ENCODE measurements around the gene GFRA1. TPM values are rescaled to one million over a fixed set of nuclear protein-coding genes. Genes with fewer than 3 reads are reported as not detected.

The GFRA1 gene
- total and polyA plus RNA-seq, 2 of the 8 experiments (the other 6 are each of a cell fraction or from before 2014, with no cell fraction given): 1.1 to 2.0 TPM

- Histone ChIP-seq H3K23me2 (ENCODE audit: low read depth, low read length) (no peaks in the 10 kb centered on the region), H4K5ac (ENCODE audit: insufficient read length, low read depth, low read length) (no peak overlapping the region), H2BK15ac (ENCODE audit: low read length) (no peak overlapping the region), H2BK5ac (ENCODE audit: low read depth, low read length) (no peak overlapping the region), H4K8ac (ENCODE audit: extremely low read depth, insufficient read depth, low read length) (no peak overlapping the region; the same call in 1 of the 2 replicates), H3K27ac (ENCODE audit: low read depth, low read length) (no peak overlapping the region), H3K4me1 (replicated peaks in 1 of 4; ENCODE audit: control insufficient read depth in 3 of 4, insufficient read depth in 4 of 4, low read length in 3 of 4) (no peaks in the 10 kb centered on the region), H3K36me3 (ENCODE audit: control insufficient read depth in 2 of 4, insufficient read depth in 4 of 4, low read length in 3 of 4) (no peaks in the 10 kb centered on the region), H3K79me2 (ENCODE audit: control insufficient read depth in 1 of 2, insufficient read depth in 2 of 2, low read length in 2 of 2) (no peaks in the 10 kb centered on the region), H4K20me1 (replicated peaks in 1 of 2; ENCODE audit: control insufficient read depth in 1 of 2, insufficient read depth in 2 of 2, low read length in 2 of 2) (no peaks in the 10 kb centered on the region), H3K79me1 (ENCODE audit: low read depth, low read length) (no peaks in the 10 kb centered on the region), H3K4ac (replicated peaks; ENCODE audit: insufficient read length, low read depth, low read length) (no peak overlapping the region), H3K9ac (replicated peaks in 1 of 4; ENCODE audit: extremely low read depth in 1 of 4, low read depth in 3 of 4, low read length in 3 of 4) (no peak overlapping the region), H4K91ac (replicated peaks; ENCODE audit: insufficient read length, low read length) (no peak overlapping the region), H3K4me3 (ENCODE audit: extremely low read depth in 1 of 4, insufficient read depth in 2 of 4, low read depth in 3 of 4, low read length in 4 of 4) (no peak overlapping the region), H3K56ac (replicated peaks; ENCODE audit: insufficient read length, low read depth, low read length) (no peak overlapping the region), H3K14ac (ENCODE audit: insufficient read length) (no peak overlapping the region), H3K4me2 (ENCODE audit: insufficient read depth in 1 of 2, low read depth in 2 of 2, low read length in 2 of 2) (no peak overlapping the region), H3K23ac (ENCODE audit: insufficient read length) (no peak overlapping the region), H2AFZ (ENCODE audit: low read length) (no peak overlapping the region; the same call in 1 of the 2 replicates), H2BK20ac (ENCODE audit: low read length) (no peak overlapping the region), H2BK12ac (ENCODE audit: low read depth, low read length) (no peak overlapping the region), H3K9me3 (ENCODE audit: insufficient read depth in 2 of 2, low read depth in 1 of 2, low read length in 1 of 2) (no peaks in the 10 kb centered on the region), H2AK5ac (ENCODE audit: low read depth, low read length) (no peak overlapping the region; the same call in 1 of the 2 replicates), H3K27me3 (replicated peaks in 1 of 4; ENCODE audit: control insufficient read depth in 3 of 4, extremely low read depth in 1 of 4, insufficient read depth in 3 of 4, low read length in 3 of 4) (no peaks in the 10 kb centered on the region; a peak in 2 of 7 replicates), H2BK120ac (replicated peaks; ENCODE audit: low read depth, low read length) (no peak overlapping the region), H3K18ac (ENCODE audit: extremely low read depth, low read length) (no peak overlapping the region)
- 94% methylated on average over 6 of the region's 6 CpGs; no CpG with 5 or more reads in 1 of the 2 experiments for WGBS, 2 experiments (ENCODE audit: extremely low coverage in 1 of 2, insufficient coverage in 1 of 2, insufficient read length in 1 of 2, insufficient replicate concordance in 2 of 2, low coverage in 1 of 2, low lambda C conversion rate in 2 of 2, missing lambda C conversion rate in 1 of 2)
- FAIRE-seq (no peak), DNase-seq (ENCODE audit: low read depth in 1 of 2, low spot score in 2 of 2) (no peak)
- no peak for TF ChIP-seq EZH2 (IDR thresholded peaks at IDR 0.05; ENCODE audit: low read depth, low read length, severe bottlenecking)
- no peak for TF ChIP-seq SUZ12 (IDR thresholded peaks at IDR 0.05; ENCODE audit: low read length)
- TF ChIP-seq CEBPB (IDR thresholded peaks at IDR 0.05; ENCODE audit: low read depth, low read length): no peak
- no peak for TF ChIP-seq RXRA (IDR thresholded peaks at IDR 0.05; ENCODE audit: insufficient read depth, low read depth, low read length)
- no peak for TF ChIP-seq CTBP2 (IDR thresholded peaks at IDR 0.05; ENCODE audit: borderline replicate concordance, insufficient read depth, insufficient read length, low read length)
- no peak for TF ChIP-seq SIN3A (conservative IDR thresholded peaks at IDR 0.05 in 1 of 2, IDR thresholded peaks at IDR 0.05 in 1 of 2; ENCODE audit: low read depth in 1 of 2, low read length in 2 of 2)
- no peak for TF ChIP-seq EP300 (IDR thresholded peaks at IDR 0.05; ENCODE audit: borderline replicate concordance in 1 of 2, low read depth in 2 of 2, low read length in 2 of 2)
- no peak for TF ChIP-seq SIX5 (IDR thresholded peaks at IDR 0.05; ENCODE audit: low read depth, low read length)
- TF ChIP-seq RBBP5 (IDR thresholded peaks at IDR 0.05; ENCODE audit: borderline replicate concordance, low read depth, low read length): no peak
- no peak for TF ChIP-seq PHF8 (conservative IDR thresholded peaks at IDR 0.05; ENCODE audit: low read depth, low read length)
- no peak for TF ChIP-seq HDAC6 (IDR thresholded peaks at IDR 0.05; ENCODE audit: low read depth, low read length)
- no peak for TF ChIP-seq NANOG (IDR thresholded peaks at IDR 0.05; ENCODE audit: insufficient read depth, low read depth, low read length, poor library complexity, severe bottlenecking)
- TF ChIP-seq RFX5 (IDR thresholded peaks at IDR 0.05; ENCODE audit: borderline replicate concordance, low read depth, low read length): no peak
- POLR2A ChIA-PET (ENCODE audit: partially characterized antibody): no interaction called here
- CTCF ChIA-PET (ENCODE audit: partially characterized antibody): interaction anchor here (2.1 kb wide), 1 partner anchor 9 kb away, joined by 6 read pairs; no protein-coding TSS in a partner anchor
Observed at GRCh38 chr10:116186273-116186672, 86.7 kb downstream of the GFRA1 start.
